Loucy (cell line): ENCODE data around the gene SCYGR2.

Source experiments
- H2AFZ ChIP-seq: fragments of 200-600 bp; sonication (generic); 2 replicates; pipeline ENCODE4 v1.6.0; 2016; ENCODE audit warnings: antibody characterized with exemption, mild to moderate bottlenecking, low read length, moderate library complexity
- H3F3A ChIP-seq: fragments of 200-600 bp; 2 replicates; pipeline ENCODE4 v1.6.0; 2016; ENCODE audit warnings: antibody characterized with exemption, low read depth, mild to moderate bottlenecking
- H3K27me3 ChIP-seq: fragments of 200-600 bp; sonication (generic); 2 replicates; pipeline ENCODE4 v1.6.1; 2014; ENCODE audit warnings: low read length, mild to moderate bottlenecking; ENCODE audit not compliant: insufficient read depth, poor library complexity, severe bottlenecking
- H3K36me3 ChIP-seq: fragments of 200-600 bp; sonication (generic); 2 replicates; pipeline ENCODE4 v1.6.1; 2016; ENCODE audit warnings: low read length; ENCODE audit not compliant: insufficient read depth
- H3K4me1 ChIP-seq: fragments of 200-600 bp; sonication (generic); 2 replicates; pipeline ENCODE4 v1.5.1; 2014; ENCODE audit warnings: low read length, mild to moderate bottlenecking; ENCODE audit not compliant: insufficient read depth, poor library complexity, severe bottlenecking
- H3K4me2 ChIP-seq: fragments of 200-600 bp; sonication (generic); 2 replicates; pipeline ENCODE4 v1.6.0; 2014; ENCODE audit warnings: antibody characterized with exemption, low read length, low read depth, mild to moderate bottlenecking; ENCODE audit not compliant: poor library complexity, severe bottlenecking
- H3K4me3 ChIP-seq: fragments of 200-600 bp; sonication (generic); 2 replicates; pipeline ENCODE4 v1.5.1; 2014; ENCODE audit warnings: low read length, mild to moderate bottlenecking, mixed read lengths; ENCODE audit not compliant: poor library complexity, severe bottlenecking
- H3K79me2 ChIP-seq: fragments of 200-600 bp; sonication (generic); 2 replicates; pipeline ENCODE4 v1.6.1; 2014; ENCODE audit warnings: low read length; ENCODE audit not compliant: insufficient read depth
- H3K9ac ChIP-seq: fragments of 200-600 bp; sonication (generic); 2 replicates; pipeline ENCODE4 v1.6.0; 2014; ENCODE audit warnings: mild to moderate bottlenecking, low read depth, low read length, moderate library complexity; ENCODE audit not compliant: poor library complexity, severe bottlenecking
- H3K9me2 ChIP-seq: fragments of 200-600 bp; sonication (generic); replicated peaks from 2 replicates; pipeline ENCODE4 v1.6.1; 2016; ENCODE audit warnings: low read depth, low read length, mixed read lengths
- H3K9me3 ChIP-seq: fragments of 200-600 bp; sonication (generic); 2 replicates; pipeline ENCODE4 v1.6.1; 2014; ENCODE audit warnings: mild to moderate bottlenecking, antibody characterized with exemption, low read length, low read depth; ENCODE audit not compliant: insufficient read depth
- H4K20me1 ChIP-seq: fragments of 200-600 bp; sonication (generic); 2 replicates; pipeline ENCODE4 v1.6.0; 2014; ENCODE audit warnings: antibody characterized with exemption, low read length, mild to moderate bottlenecking; ENCODE audit not compliant: insufficient read depth, poor library complexity, severe bottlenecking
- EZH2phosphoT487 ChIP-seq: fragments of 200-600 bp; IDR thresholded peaks from 2 replicates; pipeline ENCODE4 v1.6.1; 2018; ENCODE audit warnings: antibody characterized with exemption, mild to moderate bottlenecking, moderate library complexity, borderline replicate concordance
- TF ChIP-seq, protein P1 (sequence below): fragments of 200-600 bp; sonication (generic); conservative IDR thresholded peaks from 2 replicates; pipeline ENCODE4 v1.5.1; 2014; ENCODE audit warnings: mild to moderate bottlenecking, antibody characterized with exemption, low read length

Gene SCYGR2

DNA sequence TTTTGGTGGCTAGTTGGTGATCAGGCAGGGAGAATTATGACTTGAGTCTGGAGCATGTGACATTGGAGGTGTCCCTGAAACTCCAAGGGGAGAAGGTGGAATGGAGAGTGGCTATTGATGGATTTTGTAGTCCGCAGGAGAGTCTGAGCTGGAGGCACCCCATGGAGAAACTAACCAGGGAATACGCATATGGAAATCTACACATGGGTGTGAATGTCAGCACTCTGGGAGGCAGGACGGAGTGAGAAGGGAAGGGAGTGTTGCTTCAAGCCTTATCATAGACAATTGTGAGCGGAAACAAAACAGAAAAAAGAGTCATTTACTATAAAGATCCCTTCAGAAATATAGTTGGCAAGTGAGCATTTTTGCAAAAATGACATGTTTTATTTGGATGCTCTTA, 17.9 kb downstream of the SCYGR2 start:
- no peaks in the 10 kb centered on the region for H3K79me2 ChIP-seq
- no peak for TF ChIP-seq EZH2phosphoT487
- TF ChIP-seq, protein P1, sequence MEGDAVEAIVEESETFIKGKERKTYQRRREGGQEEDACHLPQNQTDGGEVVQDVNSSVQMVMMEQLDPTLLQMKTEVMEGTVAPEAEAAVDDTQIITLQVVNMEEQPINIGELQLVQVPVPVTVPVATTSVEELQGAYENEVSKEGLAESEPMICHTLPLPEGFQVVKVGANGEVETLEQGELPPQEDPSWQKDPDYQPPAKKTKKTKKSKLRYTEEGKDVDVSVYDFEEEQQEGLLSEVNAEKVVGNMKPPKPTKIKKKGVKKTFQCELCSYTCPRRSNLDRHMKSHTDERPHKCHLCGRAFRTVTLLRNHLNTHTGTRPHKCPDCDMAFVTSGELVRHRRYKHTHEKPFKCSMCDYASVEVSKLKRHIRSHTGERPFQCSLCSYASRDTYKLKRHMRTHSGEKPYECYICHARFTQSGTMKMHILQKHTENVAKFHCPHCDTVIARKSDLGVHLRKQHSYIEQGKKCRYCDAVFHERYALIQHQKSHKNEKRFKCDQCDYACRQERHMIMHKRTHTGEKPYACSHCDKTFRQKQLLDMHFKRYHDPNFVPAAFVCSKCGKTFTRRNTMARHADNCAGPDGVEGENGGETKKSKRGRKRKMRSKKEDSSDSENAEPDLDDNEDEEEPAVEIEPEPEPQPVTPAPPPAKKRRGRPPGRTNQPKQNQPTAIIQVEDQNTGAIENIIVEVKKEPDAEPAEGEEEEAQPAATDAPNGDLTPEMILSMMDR = no peak

DNA sequence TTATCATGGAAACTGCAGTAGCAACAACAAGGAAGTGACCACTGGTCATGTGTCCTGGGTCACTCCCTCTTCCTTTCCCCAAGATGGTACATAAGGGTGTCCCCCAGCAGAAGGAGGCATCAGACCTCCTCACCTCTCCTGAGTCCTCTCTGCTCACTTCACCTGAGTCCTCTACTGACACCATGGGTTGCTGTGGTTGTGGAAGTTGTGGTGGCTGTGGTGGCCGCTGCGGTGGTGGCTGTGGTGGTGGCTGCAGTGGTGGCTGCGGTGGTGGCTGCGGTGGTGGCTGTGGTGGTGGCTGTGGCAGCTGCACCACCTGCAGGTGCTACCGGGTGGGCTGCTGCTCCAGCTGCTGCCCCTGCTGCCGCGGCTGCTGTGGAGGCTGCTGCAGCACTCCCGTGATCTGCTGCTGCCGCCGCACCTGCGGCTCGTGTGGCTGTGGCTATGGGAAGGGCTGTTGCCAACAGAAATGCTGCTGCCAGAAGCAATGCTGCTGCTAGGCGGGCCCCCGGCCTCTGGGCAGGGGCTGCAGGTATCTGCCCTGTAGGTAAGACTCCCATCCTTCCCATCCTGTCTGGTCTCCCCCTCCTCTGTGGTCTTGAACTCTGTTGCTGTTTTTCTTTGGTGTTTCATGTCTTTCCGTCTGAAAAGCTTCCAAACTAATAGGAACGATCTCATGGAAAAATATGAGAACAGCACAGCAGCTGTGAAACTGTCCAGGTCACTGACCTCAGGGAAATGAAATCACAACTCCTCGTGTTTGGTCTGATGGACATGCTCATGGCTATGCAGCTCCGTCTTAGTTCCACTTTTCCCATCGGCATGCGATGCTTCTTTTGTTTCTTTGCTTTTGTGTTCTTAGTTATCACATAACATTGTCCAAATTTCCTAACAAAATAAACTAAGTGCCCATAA, 18.9 kb downstream of the SCYGR2 start, which contains the start of gene SCYGR4:
SCYGR4 (plus strand) TSS at position 183 of the 915 bp plus-strand sequence; CDS start at position 183, 0 bp downstream.
- Histone ChIP-seq H3K9me2 (no peaks in the 10 kb centered on the region), H3K36me3 (no peaks in the 10 kb centered on the region), H3K4me1 (no peaks in the 10 kb centered on the region), H3K27me3 (no peaks in the 10 kb centered on the region), H3F3A (no peaks in the 10 kb centered on the region), H3K79me2 (no peaks in the 10 kb centered on the region), H4K20me1 (no peaks in the 10 kb centered on the region), H3K4me3 (no peak within 1 kb of the TSS), H3K9ac (no peak within 1 kb of the TSS), H3K9me3 (no peaks in the 10 kb centered on the region), H3K4me2 (no peak within 1 kb of the TSS), H2AFZ (no peak within 1 kb of the TSS)
- TF ChIP-seq EZH2phosphoT487 = no peak
- TF ChIP-seq, protein P1 = no peak

More for the DNA sequence above, 17.9 kb downstream of the SCYGR2 start:
- H3K9me2 ChIP-seq = no peaks in the 10 kb centered on the region
- H3K36me3 ChIP-seq = no peaks in the 10 kb centered on the region
- no peak overlapping the region for H3K4me2 ChIP-seq
- no peaks in the 10 kb centered on the region for H3F3A ChIP-seq
- H3K9me3 ChIP-seq = no peaks in the 10 kb centered on the region
- no peaks in the 10 kb centered on the region for H3K27me3 ChIP-seq
- no peaks in the 10 kb centered on the region for H3K4me1 ChIP-seq
- H3K9ac ChIP-seq = no peak overlapping the region
- H2AFZ ChIP-seq = no peak overlapping the region
- no peaks in the 10 kb centered on the region for H4K20me1 ChIP-seq
- H3K4me3 ChIP-seq = no peak overlapping the region

DNA sequence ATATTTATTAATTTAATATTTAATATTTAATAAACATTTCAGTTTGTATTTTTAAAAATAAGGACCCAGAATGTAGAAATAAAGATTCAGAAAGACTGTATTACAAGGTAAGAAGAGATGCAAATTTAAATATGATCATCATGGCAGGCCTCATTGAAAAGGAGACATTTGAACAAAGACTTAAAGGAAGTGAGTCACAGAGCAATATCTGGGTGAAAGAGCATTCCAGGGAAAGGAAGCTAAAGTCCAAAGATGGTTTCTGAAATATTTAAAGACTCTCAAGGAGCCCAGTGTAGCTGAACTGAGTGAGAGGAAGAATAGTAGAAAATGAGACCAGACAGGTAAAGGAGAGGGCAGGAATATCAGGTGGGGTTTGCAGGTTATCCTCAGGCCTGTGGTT, 24.5 kb downstream of the SCYGR2 start:
- Histone ChIP-seq H3K9me3 (no peaks in the 10 kb centered on the region; the same call in 1 of the 2 replicates), H3K9ac (no peak overlapping the region), H3K4me2 (no peak overlapping the region), H3K9me2 (no peaks in the 10 kb centered on the region), H3K4me3 (no peak overlapping the region), H2AFZ (no peak overlapping the region), H3F3A (no peaks in the 10 kb centered on the region), H3K4me1 (no peaks in the 10 kb centered on the region), H3K36me3 (no peaks in the 10 kb centered on the region), H3K79me2 (no peaks in the 10 kb centered on the region), H4K20me1 (no peaks in the 10 kb centered on the region), H3K27me3 (no peaks in the 10 kb centered on the region)
- TF ChIP-seq, protein P1 = no peak
- no peak for TF ChIP-seq EZH2phosphoT487
